ENCODE measurements around the gene GUCY1A2. TPM values are rescaled to one million over a fixed set of nuclear protein-coding genes. Genes with fewer than 3 reads are reported as not detected.

GUCY1A2 gene
- total RNA-seq, 1 experiment from 2014 or later: 0.55 TPM

DNA sequence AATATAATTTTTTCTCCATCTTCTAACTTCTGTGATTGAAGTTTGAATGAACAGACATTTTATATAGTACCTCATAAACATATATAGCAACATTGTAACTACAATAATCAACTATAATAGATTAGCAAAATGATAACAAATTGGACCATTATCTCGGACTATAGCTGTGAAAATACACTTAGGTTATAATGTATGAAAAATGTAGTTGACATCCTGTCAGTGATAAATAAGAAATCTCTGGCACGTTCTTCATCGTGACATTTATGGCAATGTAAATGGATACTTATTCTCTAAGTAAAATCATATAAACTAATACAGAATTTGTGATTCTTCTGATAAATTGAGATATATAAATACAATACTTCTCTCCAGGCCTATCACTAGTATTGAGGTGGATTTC lies 333.3 kb downstream of the GUCY1A2 start:
- H3K56ac ChIP-seq (ENCODE audit: insufficient read length, low read depth, low read length): no peak overlapping the region
- H3K79me1 ChIP-seq (ENCODE audit: insufficient read depth, low read depth, low read length, poor library complexity, severe bottlenecking): no peaks in the 10 kb centered on the region
- H3K27me3 ChIP-seq (ENCODE audit: insufficient read depth, low read length): no peaks in the 10 kb centered on the region
- no peak for DNase-seq
- no peaks in the 10 kb centered on the region for H3K9me3 ChIP-seq (ENCODE audit: control insufficient read depth, low read depth, low read length)
- no peaks in the 10 kb centered on the region for H3K79me2 ChIP-seq (ENCODE audit: insufficient read depth, low read length)
- no peak overlapping the region for H3K18ac ChIP-seq (ENCODE audit: insufficient read length, low read depth, low read length)
- no peaks in the 10 kb centered on the region for H3K23me2 ChIP-seq (ENCODE audit: insufficient read length, low read depth, low read length, poor library complexity, severe bottlenecking)
- no peaks in the 10 kb centered on the region for H4K20me1 ChIP-seq (ENCODE audit: control insufficient read depth, insufficient read depth, insufficient read length)
- no peak overlapping the region for H2BK5ac ChIP-seq (ENCODE audit: insufficient read length, low read length)
- H2BK12ac ChIP-seq (ENCODE audit: insufficient read length, low read depth, low read length): no peak overlapping the region
- H2BK15ac ChIP-seq (ENCODE audit: low read depth, low read length): no peak overlapping the region
- H3K14ac ChIP-seq (ENCODE audit: insufficient read depth, low read length): no peak overlapping the region
- no peak overlapping the region for H3K4me2 ChIP-seq (ENCODE audit: insufficient read depth, insufficient read length, low read length)
- H3K4me1 ChIP-seq (ENCODE audit: insufficient read depth, low read length): no peaks in the 10 kb centered on the region
- H4K5ac ChIP-seq (ENCODE audit: insufficient read length, low read depth, low read length): no peak overlapping the region
- H2BK120ac ChIP-seq (ENCODE audit: low read depth, low read length, poor library complexity, severe bottlenecking): no peak overlapping the region
- no peak overlapping the region for H2BK20ac ChIP-seq (ENCODE audit: low read depth, low read length, poor library complexity, severe bottlenecking)
- H4K91ac ChIP-seq (ENCODE audit: insufficient read length, low read depth, low read length): no peak overlapping the region
- Mint-ChIP-seq H3K36me3 (ENCODE audit: insufficient read depth in 1 of 3, low read depth in 3 of 3) (no peaks in the 10 kb centered on the region), H3K9me3 (no peaks in the 10 kb centered on the region), H3K4me1 (peaks cover 2% of the 10 kb centered on the region in 2 experiments; a peak in 3 of 4 replicates), H3K4me3 (no peak overlapping the region), H3K27ac (no peak overlapping the region), H3K27me3 (ENCODE audit: low read depth) (no peaks in the 10 kb centered on the region)
- no peak overlapping the region for H2AK5ac ChIP-seq (ENCODE audit: insufficient read length, low read length)
- no peak overlapping the region for H3T11ph ChIP-seq (ENCODE audit: low read length)
- H2AFZ ChIP-seq (ENCODE audit: low read length): no peak overlapping the region
- H3K4ac ChIP-seq (ENCODE audit: low read depth, low read length): no peak overlapping the region
- TF ChIP-seq, protein P1, sequence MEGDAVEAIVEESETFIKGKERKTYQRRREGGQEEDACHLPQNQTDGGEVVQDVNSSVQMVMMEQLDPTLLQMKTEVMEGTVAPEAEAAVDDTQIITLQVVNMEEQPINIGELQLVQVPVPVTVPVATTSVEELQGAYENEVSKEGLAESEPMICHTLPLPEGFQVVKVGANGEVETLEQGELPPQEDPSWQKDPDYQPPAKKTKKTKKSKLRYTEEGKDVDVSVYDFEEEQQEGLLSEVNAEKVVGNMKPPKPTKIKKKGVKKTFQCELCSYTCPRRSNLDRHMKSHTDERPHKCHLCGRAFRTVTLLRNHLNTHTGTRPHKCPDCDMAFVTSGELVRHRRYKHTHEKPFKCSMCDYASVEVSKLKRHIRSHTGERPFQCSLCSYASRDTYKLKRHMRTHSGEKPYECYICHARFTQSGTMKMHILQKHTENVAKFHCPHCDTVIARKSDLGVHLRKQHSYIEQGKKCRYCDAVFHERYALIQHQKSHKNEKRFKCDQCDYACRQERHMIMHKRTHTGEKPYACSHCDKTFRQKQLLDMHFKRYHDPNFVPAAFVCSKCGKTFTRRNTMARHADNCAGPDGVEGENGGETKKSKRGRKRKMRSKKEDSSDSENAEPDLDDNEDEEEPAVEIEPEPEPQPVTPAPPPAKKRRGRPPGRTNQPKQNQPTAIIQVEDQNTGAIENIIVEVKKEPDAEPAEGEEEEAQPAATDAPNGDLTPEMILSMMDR (conservative IDR thresholded peaks at IDR 0.05): no peak
- H3K23ac ChIP-seq (ENCODE audit: insufficient read length, low read depth, low read length): no peak overlapping the region
- H3K9ac ChIP-seq (ENCODE audit: extremely low read depth, insufficient read length, low read length): no peak overlapping the region
- no CpG with 5 or more reads among the region's 3 CpGs for WGBS (ENCODE audit: extremely low coverage, insufficient read length, low lambda C conversion rate)
- H4K8ac ChIP-seq (replicated peaks; ENCODE audit: insufficient read length, low read depth, low read length): no peak overlapping the region
- no peak overlapping the region for H3K27ac ChIP-seq (ENCODE audit: insufficient read length, low read depth, low read length)

Data from H9 (cell line).